GM18502 (cell line): ENCODE measurements around the gene ARHGEF25.

Experiments used
- ATAC-seq: cut with Tn5 transposase; IDR thresholded peaks from one replicate; pipeline ENCODE4 v1.9.1; 2021; ENCODE audit warnings: mild to moderate bottlenecking; ENCODE audit not compliant: unreplicated experiment, poor library complexity

Gene ARHGEF25

GRCh38 chr12:57620245-57620935, 9.2 kb downstream of the ARHGEF25 start:
- no peak for ATAC-seq

GRCh38 chr12:57620936-57621496, 9.8 kb downstream of the ARHGEF25 start:
- no peak for ATAC-seq

GRCh38 chr12:57621497-57622292, 10.5 kb downstream of the ARHGEF25 start:
- peak; percentile 50 for ATAC-seq

GRCh38 chr12:57622293-57623245, 11.3 kb downstream of the ARHGEF25 start:
- no peak for ATAC-seq

- no peak for ATAC-seq
Measured at GRCh38 chr12:57623385-57623784, 12.2 kb downstream of the ARHGEF25 start.

- no peak for ATAC-seq
Measured at GRCh38 chr12:57623811-57624390, 12.7 kb downstream of the ARHGEF25 start.

- no peak for ATAC-seq
Measured at GRCh38 chr12:57624441-57625220, 13.4 kb downstream of the ARHGEF25 start.

- ATAC-seq: no peak
Measured at GRCh38 chr12:57625261-57626032, 14.2 kb downstream of the ARHGEF25 start.

GRCh38 chr12:57626111-57626920, 15.1 kb downstream of the ARHGEF25 start:
- no peak for ATAC-seq

- no peak for ATAC-seq
Measured at GRCh38 chr12:57626921-57627445, 15.7 kb downstream of the ARHGEF25 start.

- no peak for ATAC-seq
Measured at GRCh38 chr12:57627501-57628279, 16.5 kb downstream of the ARHGEF25 start.

- no peak for ATAC-seq
Measured at GRCh38 chr12:57628280-57629191, 17.3 kb downstream of the ARHGEF25 start.

- ATAC-seq: no peak
Measured at GRCh38 chr12:57629897-57630471, 18.7 kb downstream of the ARHGEF25 start.

- no peak for ATAC-seq
Measured at GRCh38 chr12:57630891-57631433, 19.7 kb downstream of the ARHGEF25 start.

- ATAC-seq: no peak
Measured at GRCh38 chr12:57631566-57632072, 20.4 kb downstream of the ARHGEF25 start.
